ENCODE data around the gene SSBP3.

DNA sequence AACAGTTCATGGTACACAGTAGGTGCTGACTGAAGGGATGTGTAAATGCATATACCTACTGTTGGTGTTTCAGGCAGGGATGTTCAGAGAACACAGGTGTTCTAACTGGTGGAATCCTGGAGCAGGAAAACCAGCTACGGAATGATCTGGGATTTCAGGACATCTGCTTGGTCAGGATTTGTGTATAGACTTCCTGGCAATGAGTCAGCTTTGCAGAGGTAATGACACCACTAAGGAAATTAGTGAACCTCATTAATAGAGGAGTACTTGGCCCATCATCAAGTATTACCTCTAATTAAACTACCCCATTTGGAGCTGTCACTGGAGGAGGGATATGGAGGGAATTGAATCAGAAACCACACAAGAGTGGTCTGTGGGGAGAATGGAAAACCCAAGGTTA, 198.9 kb downstream of the SSBP3 start:
- TF ChIP-seq POLR2AphosphoS5 (IDR thresholded peaks at IDR 0.05): no peak
- TF ChIP-seq, protein P1, sequence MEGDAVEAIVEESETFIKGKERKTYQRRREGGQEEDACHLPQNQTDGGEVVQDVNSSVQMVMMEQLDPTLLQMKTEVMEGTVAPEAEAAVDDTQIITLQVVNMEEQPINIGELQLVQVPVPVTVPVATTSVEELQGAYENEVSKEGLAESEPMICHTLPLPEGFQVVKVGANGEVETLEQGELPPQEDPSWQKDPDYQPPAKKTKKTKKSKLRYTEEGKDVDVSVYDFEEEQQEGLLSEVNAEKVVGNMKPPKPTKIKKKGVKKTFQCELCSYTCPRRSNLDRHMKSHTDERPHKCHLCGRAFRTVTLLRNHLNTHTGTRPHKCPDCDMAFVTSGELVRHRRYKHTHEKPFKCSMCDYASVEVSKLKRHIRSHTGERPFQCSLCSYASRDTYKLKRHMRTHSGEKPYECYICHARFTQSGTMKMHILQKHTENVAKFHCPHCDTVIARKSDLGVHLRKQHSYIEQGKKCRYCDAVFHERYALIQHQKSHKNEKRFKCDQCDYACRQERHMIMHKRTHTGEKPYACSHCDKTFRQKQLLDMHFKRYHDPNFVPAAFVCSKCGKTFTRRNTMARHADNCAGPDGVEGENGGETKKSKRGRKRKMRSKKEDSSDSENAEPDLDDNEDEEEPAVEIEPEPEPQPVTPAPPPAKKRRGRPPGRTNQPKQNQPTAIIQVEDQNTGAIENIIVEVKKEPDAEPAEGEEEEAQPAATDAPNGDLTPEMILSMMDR (IDR thresholded peaks at IDR 0.05): no peak
- TF ChIP-seq EP300 (IDR thresholded peaks at IDR 0.05; ENCODE audit: low read depth): no peak
